Fibroblast of mammary gland (primary cell): ENCODE data around the gene NSD1.
A peak's percentile ranks its signal among the peaks of the same experiment; 100 is the strongest.
"Not testable (repeated sequence)": the region's sequence is repeated elsewhere in the genome, so short reads cannot be mapped to it uniquely, and the experiment has no call there.

Experiments used
- DNase-seq: peaks from one replicate; pipeline ENCODE4 v3.0.0-alpha.2; 2010; ENCODE audit warnings: low read depth
- H3K4me3 ChIP-seq: 2 replicates; pipeline ENCODE4 v1.5.1; 2011; ENCODE audit warnings: low read depth, mild to moderate bottlenecking, low read length, moderate library complexity; ENCODE audit not compliant: control insufficient read depth
- CTCF ChIP-seq: conservative IDR thresholded peaks from 2 replicates; pipeline ENCODE4 v1.5.1; 2011; ENCODE audit warnings: low read depth, low read length, inconsistent platforms; ENCODE audit not compliant: control insufficient read depth, insufficient read depth

Gene NSD1

GRCh38 chr5:177242304-177242703 lies 108.7 kb downstream of the NSD1 start:
- no peak for TF ChIP-seq CTCF
- no peak for DNase-seq
- no peak overlapping the region for H3K4me3 ChIP-seq

- DNase-seq, result no peak
- TF ChIP-seq CTCF, result no peak
Measured at GRCh38 chr5:177249761-177250537, 116.4 kb downstream of the NSD1 start.

DNA sequence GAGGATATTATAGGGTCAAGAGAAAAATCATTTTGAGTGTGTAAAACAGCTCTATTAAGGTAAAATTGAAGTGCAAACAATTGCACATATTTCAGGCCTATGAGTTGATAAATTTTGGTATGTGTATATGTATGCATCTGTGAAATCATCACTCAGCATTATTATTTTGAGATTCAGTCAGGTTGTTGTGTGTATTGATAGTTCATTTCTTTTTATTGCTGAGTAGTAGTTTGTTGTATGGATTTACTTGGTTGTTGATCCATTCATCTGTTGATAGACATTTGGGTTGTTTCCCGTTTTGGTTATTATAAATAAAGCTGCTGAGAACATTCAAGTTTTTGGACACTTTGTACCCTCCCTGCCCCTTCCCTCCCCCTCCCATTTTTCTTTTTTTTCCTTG lies 119.7 kb downstream of the NSD1 start:
- no peak overlapping the region for H3K4me3 ChIP-seq
- DNase-seq, result no peak
- TF ChIP-seq CTCF, result no peak

More at GRCh38 chr5:177249761-177250537, 116.4 kb downstream of the NSD1 start:
- H3K4me3 ChIP-seq, result no peak overlapping the region

- no peak overlapping the region for H3K4me3 ChIP-seq
- no peak for TF ChIP-seq CTCF
- peak; percentile 14 for DNase-seq
Measured at GRCh38 chr5:177256296-177256695, 122.7 kb downstream of the NSD1 start.

GRCh38 chr5:177258711-177259110 lies 125.1 kb downstream of the NSD1 start:
- not testable (repeated sequence) for DNase-seq, H3K4me3 ChIP-seq

GRCh38 chr5:177260961-177261360 lies 127.4 kb downstream of the NSD1 start:
- TF ChIP-seq CTCF, result no peak
- no peak for DNase-seq
- H3K4me3 ChIP-seq, result no peak overlapping the region

DNA sequence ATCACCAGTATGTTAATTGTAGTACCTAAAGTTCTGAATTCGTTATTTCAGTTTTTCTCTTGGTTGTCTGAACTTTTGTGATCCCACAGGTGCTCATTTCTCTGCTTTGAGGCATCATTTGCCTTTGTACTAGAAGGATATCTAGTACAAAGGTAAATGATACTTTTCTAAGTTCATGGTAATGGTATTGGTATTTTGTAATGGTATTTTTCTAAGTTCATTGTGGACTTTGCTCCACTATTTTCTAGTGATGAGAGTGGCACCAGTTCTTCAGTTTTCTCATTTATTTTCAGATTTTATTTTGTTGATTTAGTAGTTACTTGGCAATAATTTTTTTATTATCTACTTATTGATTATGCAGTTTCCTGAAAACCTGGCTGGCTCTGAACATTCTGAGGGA lies 127.9 kb downstream of the NSD1 start:
- DNase-seq, result no peak
- H3K4me3 ChIP-seq, result no peak overlapping the region
- no peak for TF ChIP-seq CTCF
